HG02981 (cell line): ENCODE results near the gene TEX261.
A peak's percentile ranks its signal among the peaks of the same experiment; 100 is the strongest.
"Not testable (repeated sequence)": the region's sequence is repeated elsewhere in the genome, so short reads cannot be mapped to it uniquely, and the experiment has no call there.

Experiments used
- ATAC-seq: cut with Tn5 transposase; IDR thresholded peaks from one replicate; pipeline ENCODE4 v1.9.1; 2021; ENCODE audit warnings: mild to moderate bottlenecking, moderate library complexity; ENCODE audit not compliant: unreplicated experiment

The TEX261 gene

GRCh38 chr2:71000780-71001591 is 6.3 kb upstream of the TEX261 start:
- peak; percentile 93 for ATAC-seq

DNA sequence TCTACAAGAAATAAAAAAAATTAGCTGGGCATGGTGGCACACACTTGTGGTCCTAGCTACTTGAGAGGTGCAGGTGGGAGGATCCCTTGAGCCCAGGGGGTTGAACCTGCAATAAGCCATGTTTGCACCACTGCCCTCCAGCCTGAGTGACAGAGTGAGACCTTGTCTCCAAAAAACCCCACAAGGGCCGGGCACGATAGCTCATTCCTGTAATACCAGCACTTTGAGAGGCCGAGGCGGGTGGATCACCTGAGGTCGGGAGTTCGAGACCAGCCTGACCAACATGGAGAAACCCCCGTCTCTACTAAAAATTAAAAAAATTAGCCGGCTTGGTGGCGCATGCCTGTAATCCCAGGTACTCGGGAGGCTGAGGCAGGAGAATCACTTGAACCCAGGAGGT is 5.3 kb upstream of the TEX261 start:
- not testable (repeated sequence) for ATAC-seq

GRCh38 chr2:70999362-70999761 is 4.7 kb upstream of the TEX261 start:
- no peak for ATAC-seq

DNA sequence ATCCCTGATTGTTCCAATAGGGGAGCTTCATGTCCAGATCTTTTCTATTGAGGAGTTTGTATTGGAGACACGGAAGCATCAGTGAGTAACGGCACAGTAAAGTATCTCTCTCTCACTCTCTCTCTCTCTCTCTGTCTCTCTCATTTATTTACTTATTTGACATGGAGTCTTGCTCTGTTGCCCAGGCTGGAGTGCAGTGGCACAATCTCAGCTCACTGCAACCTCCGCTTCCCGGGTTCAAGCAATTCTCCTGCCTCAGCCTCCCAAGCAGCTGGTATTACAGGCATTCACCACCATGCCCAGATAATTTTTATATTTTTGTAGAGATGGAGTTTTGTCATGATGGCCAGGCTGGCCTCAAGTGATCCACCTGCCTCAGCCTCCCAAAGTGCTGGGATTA is 4.2 kb upstream of the TEX261 start:
- ATAC-seq = not testable (repeated sequence)

GRCh38 chr2:70995426-70995729 is 705 bp upstream of the TEX261 start:
- ATAC-seq = peak; percentile 41

- ATAC-seq = peak; percentile 19
Observed at GRCh38 chr2:70994009-70994698, 519 bp downstream of the TEX261 start.

GRCh38 chr2:70992945-70993853 is 1.5 kb downstream of the TEX261 start:
- ATAC-seq = no peak

DNA sequence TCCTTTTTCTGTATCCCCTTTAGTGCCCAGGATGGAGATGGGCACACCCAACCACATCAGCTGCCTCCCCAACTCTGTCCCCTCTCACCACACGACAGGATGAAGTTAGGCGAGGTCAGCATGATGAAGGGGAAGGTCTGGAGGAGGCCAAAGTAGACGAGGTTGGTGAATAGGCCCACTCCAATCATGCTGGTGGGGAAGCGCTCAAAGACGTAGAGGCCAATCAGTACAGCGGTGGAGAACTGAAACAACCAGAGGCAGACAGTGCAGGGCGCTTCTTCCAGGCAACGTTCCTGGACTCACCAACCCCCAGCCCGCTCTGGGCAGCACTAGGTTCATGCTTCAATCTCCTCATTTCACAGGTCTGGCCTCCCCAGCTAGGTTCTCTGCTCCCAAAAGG is 2.9 kb downstream of the TEX261 start:
- no peak for ATAC-seq

GRCh38 chr2:70991142-70991541 is 3.5 kb downstream of the TEX261 start:
- no peak for ATAC-seq

GRCh38 chr2:70990216-70990615 is 4.5 kb downstream of the TEX261 start:
- ATAC-seq = no peak

DNA sequence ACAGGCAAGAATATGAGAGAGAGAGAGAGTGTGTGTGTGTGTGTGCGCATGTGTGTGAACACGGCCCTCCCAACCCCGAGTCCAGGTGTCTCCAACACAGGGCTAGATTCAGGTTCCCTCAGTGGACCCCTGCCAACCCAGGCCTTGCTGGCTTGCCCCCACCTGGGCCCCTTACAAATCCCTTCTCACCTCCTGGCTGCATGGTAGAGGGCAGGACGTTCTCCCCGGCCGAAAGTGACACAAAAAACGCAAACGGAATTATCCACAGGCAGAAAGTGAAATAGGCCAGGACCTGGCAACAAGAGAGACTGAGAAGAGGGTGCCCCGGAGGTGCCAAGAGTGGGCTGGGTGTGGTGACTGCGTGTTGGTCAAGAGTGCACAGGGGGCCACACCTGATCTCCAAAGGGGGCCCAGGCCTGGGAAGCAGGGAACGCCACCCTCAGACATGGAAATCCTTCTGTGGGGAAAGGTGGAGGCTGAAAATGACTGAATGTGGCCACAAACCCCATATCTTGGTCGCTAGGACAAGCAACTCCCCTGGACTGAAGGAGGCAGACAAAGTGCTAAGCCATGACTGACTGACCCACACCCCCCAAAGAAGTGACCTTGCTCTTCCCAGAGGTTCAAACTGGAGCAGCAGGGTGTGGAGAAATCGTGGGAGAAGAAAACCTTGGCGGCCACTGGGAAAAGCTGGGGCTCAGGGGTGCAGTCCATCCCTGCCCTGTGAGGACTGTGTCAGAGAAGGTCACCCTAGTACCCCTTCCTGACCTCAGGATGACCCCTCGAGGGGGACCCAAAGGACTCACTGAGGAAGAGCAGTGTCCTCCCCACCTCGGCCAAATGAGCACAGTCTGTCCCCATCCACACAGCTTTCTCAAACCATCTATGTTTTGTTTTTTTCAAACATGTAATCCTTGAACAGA is 5.7 kb downstream of the TEX261 start:
- no peak for ATAC-seq

DNA sequence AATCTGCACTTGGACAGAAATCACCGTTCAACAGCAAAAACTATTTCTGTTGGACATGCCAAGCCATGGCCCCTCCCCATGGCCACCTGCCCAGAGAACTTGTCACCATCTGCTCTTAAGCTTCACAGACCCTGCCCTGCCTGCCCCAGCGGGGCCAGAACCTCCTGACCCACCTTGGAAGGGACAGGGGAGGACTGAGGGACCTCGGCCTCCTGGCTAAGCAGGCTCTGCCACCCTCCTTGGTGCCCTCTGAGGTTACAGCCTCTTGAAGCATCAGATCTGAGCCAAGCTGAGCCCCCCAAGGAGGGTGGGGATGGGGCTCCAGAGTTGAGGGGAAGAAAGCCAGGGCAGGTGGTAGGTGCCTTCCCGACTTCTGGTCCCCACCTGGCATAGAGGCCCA is 6.5 kb downstream of the TEX261 start:
- no peak for ATAC-seq

DNA sequence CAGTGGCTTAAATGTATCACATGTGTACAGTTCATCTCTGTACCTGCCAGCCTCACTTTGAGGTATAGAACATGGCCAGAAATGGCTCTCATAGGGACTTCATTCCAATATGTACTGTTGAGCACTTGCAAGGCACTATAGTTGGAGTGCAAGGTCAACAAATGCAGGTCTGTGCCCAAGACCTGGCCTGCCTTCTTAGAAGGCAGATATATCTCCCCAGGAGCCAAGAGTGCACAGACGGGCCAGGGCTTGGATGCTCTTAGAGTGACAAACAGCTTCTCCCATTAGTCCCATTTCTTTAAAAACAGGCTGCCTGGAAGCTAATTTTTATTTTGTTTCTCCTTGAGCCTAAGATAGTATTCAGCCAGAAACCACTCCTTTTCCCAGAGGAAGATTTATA is 7.3 kb downstream of the TEX261 start:
- no peak for ATAC-seq

GRCh38 chr2:70986499-70987189 is 8.0 kb downstream of the TEX261 start:
- ATAC-seq = no peak

GRCh38 chr2:70985956-70986355 is 8.7 kb downstream of the TEX261 start:
- no peak for ATAC-seq

DNA sequence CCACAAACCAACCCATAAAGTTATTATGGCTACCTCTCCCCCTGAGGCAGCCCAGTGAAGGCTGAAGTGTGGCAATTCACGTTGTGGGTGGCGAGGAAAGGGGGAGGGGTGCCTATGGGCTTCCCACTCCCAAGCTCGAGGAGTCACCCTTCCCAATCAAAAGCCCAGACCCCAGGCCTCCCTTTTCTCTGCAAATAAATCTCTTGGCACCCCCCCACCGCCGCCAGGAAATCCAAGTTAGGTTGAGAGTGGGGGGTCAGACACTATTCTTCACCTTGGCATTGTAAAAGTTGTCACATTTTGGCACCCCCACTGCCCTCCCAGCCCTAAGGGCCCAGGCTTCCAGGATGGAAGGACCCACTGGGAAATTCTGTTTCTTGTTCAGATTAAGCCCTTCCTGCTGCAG is 9.4 kb downstream of the TEX261 start:
- ATAC-seq = no peak

DNA sequence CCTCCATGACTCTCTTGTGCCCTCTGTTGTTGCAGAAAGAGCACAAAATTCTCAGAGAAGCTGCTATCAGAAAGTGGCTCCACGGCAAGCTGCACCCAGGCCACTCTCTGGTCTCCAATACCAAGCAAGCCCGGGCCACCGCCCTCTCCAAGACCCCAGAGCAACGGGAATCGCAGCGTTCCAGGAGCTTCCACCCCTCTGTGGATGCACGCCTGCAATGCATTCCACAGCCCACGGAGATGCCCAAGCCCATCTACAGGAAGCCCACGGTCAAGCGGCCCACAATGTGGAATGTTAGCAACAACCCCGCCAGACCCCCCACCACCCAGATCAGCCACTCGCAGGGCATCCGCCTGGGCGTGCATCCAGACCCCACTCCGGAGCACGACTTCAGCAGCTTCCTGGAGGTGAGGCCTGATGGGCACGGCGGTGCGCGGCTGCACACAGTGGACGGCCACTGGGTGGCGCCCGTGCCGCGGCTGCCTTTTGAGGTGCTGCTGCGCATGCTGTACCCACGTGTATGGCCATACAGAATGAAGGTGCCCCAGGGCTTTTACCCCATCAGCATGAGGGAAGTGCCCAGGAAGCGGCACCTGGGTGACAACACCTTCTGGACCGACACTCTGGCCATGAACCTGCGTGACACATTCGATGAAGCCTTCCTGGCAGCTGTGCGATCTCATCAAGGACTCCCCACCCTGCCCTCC is 9.9 kb downstream of the TEX261 start:
- ATAC-seq = peak; percentile 96

- ATAC-seq = no peak
Observed at GRCh38 chr2:70984228-70984575, 10.5 kb downstream of the TEX261 start.

- no peak for ATAC-seq
Observed at GRCh38 chr2:70983506-70984227, 11.0 kb downstream of the TEX261 start.
